ENCODE measurements around the gene UGT3A2.

Gene UGT3A2

DNA sequence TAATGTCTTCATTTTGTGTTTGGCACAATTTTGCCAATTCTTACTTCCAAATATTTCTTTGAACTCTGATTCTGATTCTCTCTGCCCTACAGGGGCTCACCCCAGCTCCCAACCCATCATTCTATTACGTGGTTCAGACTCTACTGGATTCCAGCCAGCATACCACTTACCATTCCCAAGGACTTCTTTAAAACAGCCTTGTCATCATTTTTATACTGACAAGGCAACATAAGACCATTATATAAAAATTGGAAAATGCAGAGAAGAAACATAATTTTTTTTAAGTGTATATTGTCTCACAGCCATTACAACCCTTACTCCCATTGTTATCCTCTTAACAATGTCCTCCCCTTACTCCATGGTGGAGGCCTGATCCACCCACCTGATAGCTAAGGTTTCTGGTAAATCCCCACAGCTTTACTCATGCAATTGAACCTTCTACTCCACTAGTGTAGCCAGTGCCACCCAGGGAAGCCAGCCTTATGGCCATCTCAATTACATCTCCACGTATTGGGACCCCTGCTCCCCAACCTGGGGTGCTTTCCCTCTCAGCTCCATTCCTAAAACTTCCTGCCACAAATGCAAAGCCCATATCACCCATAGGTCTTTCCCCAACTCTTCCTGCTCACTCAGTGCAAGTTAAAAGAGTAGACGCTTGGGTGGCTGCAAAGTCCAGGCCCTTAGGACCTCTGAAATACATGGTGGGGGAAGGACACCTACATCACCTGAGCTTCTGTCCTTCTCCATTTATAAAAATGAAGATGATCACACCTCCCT lies 19.1 kb downstream of the UGT3A2 start:
- TF ChIP-seq YY1 (IDR thresholded peaks at IDR 0.05; ENCODE audit: low read depth) (no peak), TAF1 (IDR thresholded peaks at IDR 0.05; ENCODE audit: low read depth) (no peak)

- TF ChIP-seq EP300 (IDR thresholded peaks at IDR 0.05; ENCODE audit: borderline replicate concordance) = no peak
- TF ChIP-seq NFIC (IDR thresholded peaks at IDR 0.05) = no peak
- TF ChIP-seq MAX (IDR thresholded peaks at IDR 0.05) = no peak
- TF ChIP-seq CREB1 (IDR thresholded peaks at IDR 0.05; ENCODE audit: low read depth) = no peak
- no peak for TF ChIP-seq YY1 (IDR thresholded peaks at IDR 0.05; ENCODE audit: low read depth)
- TF ChIP-seq USF1 (IDR thresholded peaks at IDR 0.05) = no peak
- no peak for TF ChIP-seq RAD21 (IDR thresholded peaks at IDR 0.05; ENCODE audit: low read depth)
- no peak for TF ChIP-seq TCF12 (IDR thresholded peaks at IDR 0.05; ENCODE audit: low read depth)
- no peak for TF ChIP-seq CEBPB (IDR thresholded peaks at IDR 0.05)
- no peak for TF ChIP-seq TEAD4 (IDR thresholded peaks at IDR 0.05)
- TF ChIP-seq, protein P1, sequence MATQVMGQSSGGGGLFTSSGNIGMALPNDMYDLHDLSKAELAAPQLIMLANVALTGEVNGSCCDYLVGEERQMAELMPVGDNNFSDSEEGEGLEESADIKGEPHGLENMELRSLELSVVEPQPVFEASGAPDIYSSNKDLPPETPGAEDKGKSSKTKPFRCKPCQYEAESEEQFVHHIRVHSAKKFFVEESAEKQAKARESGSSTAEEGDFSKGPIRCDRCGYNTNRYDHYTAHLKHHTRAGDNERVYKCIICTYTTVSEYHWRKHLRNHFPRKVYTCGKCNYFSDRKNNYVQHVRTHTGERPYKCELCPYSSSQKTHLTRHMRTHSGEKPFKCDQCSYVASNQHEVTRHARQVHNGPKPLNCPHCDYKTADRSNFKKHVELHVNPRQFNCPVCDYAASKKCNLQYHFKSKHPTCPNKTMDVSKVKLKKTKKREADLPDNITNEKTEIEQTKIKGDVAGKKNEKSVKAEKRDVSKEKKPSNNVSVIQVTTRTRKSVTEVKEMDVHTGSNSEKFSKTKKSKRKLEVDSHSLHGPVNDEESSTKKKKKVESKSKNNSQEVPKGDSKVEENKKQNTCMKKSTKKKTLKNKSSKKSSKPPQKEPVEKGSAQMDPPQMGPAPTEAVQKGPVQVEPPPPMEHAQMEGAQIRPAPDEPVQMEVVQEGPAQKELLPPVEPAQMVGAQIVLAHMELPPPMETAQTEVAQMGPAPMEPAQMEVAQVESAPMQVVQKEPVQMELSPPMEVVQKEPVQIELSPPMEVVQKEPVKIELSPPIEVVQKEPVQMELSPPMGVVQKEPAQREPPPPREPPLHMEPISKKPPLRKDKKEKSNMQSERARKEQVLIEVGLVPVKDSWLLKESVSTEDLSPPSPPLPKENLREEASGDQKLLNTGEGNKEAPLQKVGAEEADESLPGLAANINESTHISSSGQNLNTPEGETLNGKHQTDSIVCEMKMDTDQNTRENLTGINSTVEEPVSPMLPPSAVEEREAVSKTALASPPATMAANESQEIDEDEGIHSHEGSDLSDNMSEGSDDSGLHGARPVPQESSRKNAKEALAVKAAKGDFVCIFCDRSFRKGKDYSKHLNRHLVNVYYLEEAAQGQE (IDR thresholded peaks at IDR 0.05; ENCODE audit: low read depth) = no peak
- TF ChIP-seq EGR1 (IDR thresholded peaks at IDR 0.05) = no peak
- TF ChIP-seq TAF1 (IDR thresholded peaks at IDR 0.05; ENCODE audit: low read depth) = no peak
- no peak for TF ChIP-seq FOXM1 (IDR thresholded peaks at IDR 0.05; ENCODE audit: borderline replicate concordance, low read depth)
Observed at GRCh38 chr5:36045895-36046294, 20.8 kb downstream of the UGT3A2 start.

- TF ChIP-seq RAD21 (IDR thresholded peaks at IDR 0.05; ENCODE audit: low read depth) = peak; percentile 27; the same call in 1 of the 2 replicates
- no peak for TF ChIP-seq TAF1 (IDR thresholded peaks at IDR 0.05; ENCODE audit: low read depth)
Observed at GRCh38 chr5:36041537-36041845, 25.2 kb downstream of the UGT3A2 start.

DNA sequence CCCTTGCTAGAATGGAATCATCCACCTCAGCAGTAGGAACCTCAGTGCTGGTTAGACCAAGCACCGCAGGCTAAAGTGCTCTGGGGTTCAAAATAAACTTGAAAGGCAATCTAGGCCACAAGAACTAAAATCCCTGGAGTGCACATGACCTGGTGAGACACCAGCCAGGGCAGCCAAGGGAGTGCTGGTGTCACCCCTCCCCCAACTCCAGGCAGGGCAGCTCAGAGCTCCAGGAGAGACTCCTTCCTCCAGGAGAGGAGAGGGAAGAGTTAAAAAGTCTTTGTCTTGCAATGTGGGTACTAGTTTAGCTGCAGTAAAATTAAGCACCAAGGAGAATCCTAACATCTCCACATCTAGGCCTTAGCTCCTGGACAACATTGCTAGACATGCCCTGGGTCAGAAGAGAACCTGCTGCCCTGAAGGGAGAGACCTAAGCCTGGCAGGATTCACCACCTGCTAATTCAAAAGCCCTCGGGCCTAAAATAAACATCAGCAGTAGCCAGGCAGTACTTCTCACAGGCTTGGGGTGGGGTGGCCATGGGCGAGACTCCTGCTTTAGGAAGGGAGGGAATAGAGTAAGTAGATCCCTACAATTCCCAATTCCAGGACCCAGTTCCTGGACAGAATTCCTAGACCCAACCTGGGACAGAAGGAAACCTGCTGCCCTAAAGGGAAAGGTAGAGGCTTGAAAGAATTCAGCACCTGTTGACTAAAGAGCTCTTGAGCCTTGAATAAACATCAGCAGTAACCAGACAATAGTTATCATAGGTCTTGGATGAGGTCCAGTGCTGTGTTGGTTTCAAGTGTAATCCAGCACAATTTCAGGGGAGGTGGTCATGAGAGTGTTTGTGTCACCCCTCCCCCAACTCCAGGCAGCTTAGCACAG lies 25.8 kb downstream of the UGT3A2 start:
- TF ChIP-seq TAF1 (IDR thresholded peaks at IDR 0.05; ENCODE audit: low read depth) (no peak), NFIC (IDR thresholded peaks at IDR 0.05) (no peak), CREB1 (IDR thresholded peaks at IDR 0.05; ENCODE audit: low read depth) (no peak), YY1 (IDR thresholded peaks at IDR 0.05; ENCODE audit: low read depth) (no peak), ZBTB7A (IDR thresholded peaks at IDR 0.05; ENCODE audit: low read depth) (no peak)

DNA sequence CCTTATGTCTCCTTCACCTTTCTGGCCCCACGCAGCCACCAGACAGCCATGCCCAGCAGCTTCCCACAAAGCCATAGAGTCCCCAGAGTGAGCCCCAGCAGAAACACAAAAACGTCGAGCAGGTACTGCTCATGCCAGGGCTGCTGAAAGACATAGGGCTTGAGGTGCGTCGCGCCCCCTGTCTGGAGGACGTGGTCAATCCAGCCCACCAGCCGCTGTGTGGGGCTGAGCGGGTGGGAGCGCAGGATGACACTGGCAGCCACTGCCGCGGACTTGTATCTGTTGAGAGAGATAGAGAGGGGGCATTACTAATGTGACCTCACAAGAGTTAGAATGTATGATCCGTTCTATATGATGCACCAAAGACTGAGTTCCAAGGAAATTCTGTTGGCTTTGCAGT lies 31.0 kb downstream of the UGT3A2 start:
- TF ChIP-seq NFIC (IDR thresholded peaks at IDR 0.05) = no peak
- TF ChIP-seq USF1 (IDR thresholded peaks at IDR 0.05) = no peak
- no peak for TF ChIP-seq CEBPB (IDR thresholded peaks at IDR 0.05)
- TF ChIP-seq EP300 (IDR thresholded peaks at IDR 0.05; ENCODE audit: borderline replicate concordance) = no peak
- TF ChIP-seq CREB1 (IDR thresholded peaks at IDR 0.05; ENCODE audit: low read depth) = no peak

- no peak for TF ChIP-seq TAF1 (IDR thresholded peaks at IDR 0.05; ENCODE audit: low read depth)
- TF ChIP-seq FOXM1 (IDR thresholded peaks at IDR 0.05; ENCODE audit: borderline replicate concordance, low read depth) = no peak
- no peak for TF ChIP-seq RAD21 (IDR thresholded peaks at IDR 0.05; ENCODE audit: low read depth)
- TF ChIP-seq CEBPB (IDR thresholded peaks at IDR 0.05) = no peak
- no peak for TF ChIP-seq TEAD4 (IDR thresholded peaks at IDR 0.05)
- no peak for TF ChIP-seq YY1 (IDR thresholded peaks at IDR 0.05; ENCODE audit: low read depth)
- TF ChIP-seq, protein P1 (IDR thresholded peaks at IDR 0.05; ENCODE audit: low read depth) = no peak
- TF ChIP-seq EGR1 (IDR thresholded peaks at IDR 0.05) = no peak
- no peak for TF ChIP-seq ZBTB7A (IDR thresholded peaks at IDR 0.05; ENCODE audit: low read depth)
- no peak for TF ChIP-seq EP300 (IDR thresholded peaks at IDR 0.05; ENCODE audit: borderline replicate concordance)
- no peak for TF ChIP-seq NFIC (IDR thresholded peaks at IDR 0.05)
- TF ChIP-seq MAX (IDR thresholded peaks at IDR 0.05) = no peak
- TF ChIP-seq USF1 (IDR thresholded peaks at IDR 0.05) = no peak
- TF ChIP-seq TCF12 (IDR thresholded peaks at IDR 0.05; ENCODE audit: low read depth) = no peak
- TF ChIP-seq CREB1 (IDR thresholded peaks at IDR 0.05; ENCODE audit: low read depth) = no peak
Observed at GRCh38 chr5:36033486-36033885, 33.2 kb downstream of the UGT3A2 start.

Measured in Ishikawa (cell line).